WTC11 (cell line): ENCODE measurements around the gene STEAP1B. TPM values are rescaled to one million over a fixed set of nuclear protein-coding genes. Genes with fewer than 3 reads are reported as not detected.

Source experiments
- ATAC-seq: fragments of 200-7000 bp; cut with Tn5 transposase; 2 replicates; pipeline ENCODE4 v1.10.0; 2021; ENCODE audit warnings: mild to moderate bottlenecking, moderate library complexity
- CTCF ChIA-PET: fragments of 300-600 bp; sonication (Branson Sonifier 250); formaldehyde crosslinking; loops from one replicate; lab custom pipeline; 2021; ENCODE audit warnings: antibody characterized with exemption; lab: Charles Lee
- POLR2A ChIA-PET: fragments of 350-600 bp; sonication (Branson Sonifier 250); formaldehyde crosslinking; loops from one replicate; lab custom pipeline; 2021; ENCODE audit warnings: antibody characterized with exemption; lab: Charles Lee
- DNase-seq: peaks from one replicate; pipeline ENCODE4 v3.0.0; 2021; ENCODE audit warnings: low spot score
- H3K27ac Mint-ChIP-seq: 2 replicates; pipeline ENCODE4 v1.8.0; 2021; ENCODE audit warnings: mixed read lengths
- H3K27me3 Mint-ChIP-seq: 2 replicates; pipeline ENCODE4 v1.8.0; 2021; ENCODE audit warnings: low read depth, mild to moderate bottlenecking, moderate library complexity, mixed read lengths
- H3K36me3 Mint-ChIP-seq: 2 replicates; pipeline ENCODE4 v1.8.0; 2021; ENCODE audit warnings: mixed read lengths
- H3K4me1 Mint-ChIP-seq: 2 replicates; pipeline ENCODE4 v1.8.0; 2022; ENCODE audit warnings: mixed read lengths
- H3K4me3 Mint-ChIP-seq: 2 replicates; pipeline ENCODE4 v1.8.0; 2021; ENCODE audit warnings: mild to moderate bottlenecking, moderate library complexity, mixed read lengths
- H3K9me3 Mint-ChIP-seq: 2 replicates; pipeline ENCODE4 v1.8.0; 2021; ENCODE audit warnings: mixed read lengths
- CBFB ChIP-seq: sonication (generic); formaldehyde crosslinking; IDR thresholded peaks from 2 replicates; pipeline ENCODE4 v1.8.1; 2022; ENCODE audit warnings: mild to moderate bottlenecking, low read depth, missing genetic modification reagents
- ETV6 ChIP-seq: sonication (generic); formaldehyde crosslinking; IDR thresholded peaks from 2 replicates; pipeline ENCODE4 v1.8.1; 2022; ENCODE audit warnings: mild to moderate bottlenecking, missing genetic modification reagents
- GRHL2 ChIP-seq: fragments of 250-450 bp; sonication (Bioruptor Pico); IDR thresholded peaks from 2 replicates; pipeline ENCODE4 v1.8.0; 2022; ENCODE audit warnings: mild to moderate bottlenecking, moderate library complexity; ENCODE audit not compliant: insufficient replicate concordance, severe bottlenecking
- RORB ChIP-seq: fragments of 250-450 bp; sonication (Bioruptor Pico); IDR thresholded peaks from 2 replicates; pipeline ENCODE4 v1.9.0; 2021; ENCODE audit warnings: mild to moderate bottlenecking
- SMAD4 ChIP-seq: sonication (generic); formaldehyde crosslinking; IDR thresholded peaks from 2 replicates; pipeline ENCODE4 v1.8.0; 2022; ENCODE audit warnings: mild to moderate bottlenecking, missing genetic modification reagents
- ZNF121 ChIP-seq: sonication (generic); formaldehyde crosslinking; IDR thresholded peaks from 2 replicates; pipeline ENCODE4 v1.8.0; 2023; ENCODE audit warnings: missing genetic modification reagents
- ZNF138 ChIP-seq: sonication (generic); formaldehyde crosslinking; conservative IDR thresholded peaks from 2 replicates; pipeline ENCODE4 v1.8.1; 2022; ENCODE audit warnings: mild to moderate bottlenecking, moderate library complexity, missing genetic modification reagents
- ZNF317 ChIP-seq: sonication (generic); formaldehyde crosslinking; IDR thresholded peaks from 2 replicates; pipeline ENCODE4 v1.8.1; 2023; ENCODE audit warnings: low read depth, mild to moderate bottlenecking, moderate library complexity, missing genetic modification reagents, borderline replicate concordance
- ZNF396 ChIP-seq: fragments of 250-450 bp; sonication (Bioruptor Pico); IDR thresholded peaks from 2 replicates; pipeline ENCODE4 v1.8.0; 2021; ENCODE audit warnings: mild to moderate bottlenecking, moderate library complexity, borderline replicate concordance
- ZNF423 ChIP-seq: fragments of 250-450 bp; sonication (Bioruptor Pico); IDR thresholded peaks from 2 replicates; pipeline ENCODE4 v2.1.2; 2022; ENCODE audit warnings: mild to moderate bottlenecking, moderate library complexity
- total RNA-seq: library from RNA; stranded (reverse); gene quantifications from 3 replicates; pipeline ENCODE4 v1.2.3, GENCODE V29; 2021
- TF ChIP-seq, protein P1 (sequence below): sonication (generic); formaldehyde crosslinking; IDR thresholded peaks from 2 replicates; pipeline ENCODE4 v1.8.0; 2022; ENCODE audit warnings: mild to moderate bottlenecking, missing genetic modification reagents
- TF ChIP-seq, protein P2 (sequence below): fragments of 250-450 bp; sonication (Bioruptor Pico); IDR thresholded peaks from 2 replicates; pipeline ENCODE4 v1.9.0; 2021; ENCODE audit warnings: mild to moderate bottlenecking, borderline replicate concordance
- TF ChIP-seq, protein P3 (sequence below): sonication (generic); formaldehyde crosslinking; IDR thresholded peaks from 2 replicates; pipeline ENCODE4 v1.8.1; 2023; ENCODE audit warnings: mild to moderate bottlenecking, missing genetic modification reagents, moderate library complexity
- TF ChIP-seq, protein P4 (sequence below): sonication (generic); formaldehyde crosslinking; IDR thresholded peaks from 2 replicates; pipeline ENCODE4 v1.8.1; 2023; ENCODE audit warnings: mild to moderate bottlenecking, missing genetic modification reagents, moderate library complexity
- TF ChIP-seq, protein P5 (sequence below): sonication (generic); formaldehyde crosslinking; IDR thresholded peaks from 2 replicates; pipeline ENCODE4 v1.8.1; 2022; ENCODE audit warnings: mild to moderate bottlenecking, moderate library complexity, missing genetic modification reagents
- TF ChIP-seq, protein P6 (sequence below): sonication (generic); formaldehyde crosslinking; IDR thresholded peaks from 2 replicates; pipeline ENCODE4 v1.8.1; 2023; ENCODE audit warnings: mild to moderate bottlenecking, missing genetic modification reagents, borderline replicate concordance
- TF ChIP-seq, protein P7 (sequence below): fragments of 250-450 bp; sonication (Bioruptor Pico); conservative IDR thresholded peaks from 2 replicates; pipeline ENCODE4 v1.9.0; 2021; ENCODE audit warnings: mild to moderate bottlenecking
- TF ChIP-seq, protein P8 (sequence below): sonication (generic); formaldehyde crosslinking; IDR thresholded peaks from 2 replicates; pipeline ENCODE4 v1.8.1; 2022; ENCODE audit warnings: missing genetic modification reagents, borderline replicate concordance

Gene STEAP1B
- total RNA-seq, 1 experiment from 2014 or later = 5.5 TPM

DNA sequence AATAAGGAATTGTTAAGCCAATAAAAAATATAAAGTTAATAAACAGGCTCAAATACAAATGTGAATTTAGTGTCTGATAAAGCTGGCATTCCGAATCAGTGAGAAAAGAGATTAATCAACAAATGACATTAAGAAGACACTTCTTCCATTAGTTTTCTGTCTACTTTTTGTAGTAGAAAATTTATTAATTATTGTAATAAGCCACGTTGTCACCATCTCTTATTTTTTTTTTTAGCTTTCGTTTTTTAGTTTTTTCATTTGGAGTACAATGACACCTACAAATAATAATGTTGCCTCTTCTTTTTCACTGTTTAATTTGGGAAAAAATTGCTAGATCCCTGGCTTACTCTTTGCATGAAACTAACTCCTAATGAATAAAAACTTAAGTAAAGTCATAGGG is 46.8 kb upstream of the STEAP1B start (continued):
- TF ChIP-seq, protein P1, sequence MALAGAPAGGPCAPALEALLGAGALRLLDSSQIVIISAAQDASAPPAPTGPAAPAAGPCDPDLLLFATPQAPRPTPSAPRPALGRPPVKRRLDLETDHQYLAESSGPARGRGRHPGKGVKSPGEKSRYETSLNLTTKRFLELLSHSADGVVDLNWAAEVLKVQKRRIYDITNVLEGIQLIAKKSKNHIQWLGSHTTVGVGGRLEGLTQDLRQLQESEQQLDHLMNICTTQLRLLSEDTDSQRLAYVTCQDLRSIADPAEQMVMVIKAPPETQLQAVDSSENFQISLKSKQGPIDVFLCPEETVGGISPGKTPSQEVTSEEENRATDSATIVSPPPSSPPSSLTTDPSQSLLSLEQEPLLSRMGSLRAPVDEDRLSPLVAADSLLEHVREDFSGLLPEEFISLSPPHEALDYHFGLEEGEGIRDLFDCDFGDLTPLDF (CRISPR knock-in tag) = no peak
- TF ChIP-seq SMAD4 (no peak), ZNF121 (no peak), CBFB (no peak)
- TF ChIP-seq, protein P2, sequence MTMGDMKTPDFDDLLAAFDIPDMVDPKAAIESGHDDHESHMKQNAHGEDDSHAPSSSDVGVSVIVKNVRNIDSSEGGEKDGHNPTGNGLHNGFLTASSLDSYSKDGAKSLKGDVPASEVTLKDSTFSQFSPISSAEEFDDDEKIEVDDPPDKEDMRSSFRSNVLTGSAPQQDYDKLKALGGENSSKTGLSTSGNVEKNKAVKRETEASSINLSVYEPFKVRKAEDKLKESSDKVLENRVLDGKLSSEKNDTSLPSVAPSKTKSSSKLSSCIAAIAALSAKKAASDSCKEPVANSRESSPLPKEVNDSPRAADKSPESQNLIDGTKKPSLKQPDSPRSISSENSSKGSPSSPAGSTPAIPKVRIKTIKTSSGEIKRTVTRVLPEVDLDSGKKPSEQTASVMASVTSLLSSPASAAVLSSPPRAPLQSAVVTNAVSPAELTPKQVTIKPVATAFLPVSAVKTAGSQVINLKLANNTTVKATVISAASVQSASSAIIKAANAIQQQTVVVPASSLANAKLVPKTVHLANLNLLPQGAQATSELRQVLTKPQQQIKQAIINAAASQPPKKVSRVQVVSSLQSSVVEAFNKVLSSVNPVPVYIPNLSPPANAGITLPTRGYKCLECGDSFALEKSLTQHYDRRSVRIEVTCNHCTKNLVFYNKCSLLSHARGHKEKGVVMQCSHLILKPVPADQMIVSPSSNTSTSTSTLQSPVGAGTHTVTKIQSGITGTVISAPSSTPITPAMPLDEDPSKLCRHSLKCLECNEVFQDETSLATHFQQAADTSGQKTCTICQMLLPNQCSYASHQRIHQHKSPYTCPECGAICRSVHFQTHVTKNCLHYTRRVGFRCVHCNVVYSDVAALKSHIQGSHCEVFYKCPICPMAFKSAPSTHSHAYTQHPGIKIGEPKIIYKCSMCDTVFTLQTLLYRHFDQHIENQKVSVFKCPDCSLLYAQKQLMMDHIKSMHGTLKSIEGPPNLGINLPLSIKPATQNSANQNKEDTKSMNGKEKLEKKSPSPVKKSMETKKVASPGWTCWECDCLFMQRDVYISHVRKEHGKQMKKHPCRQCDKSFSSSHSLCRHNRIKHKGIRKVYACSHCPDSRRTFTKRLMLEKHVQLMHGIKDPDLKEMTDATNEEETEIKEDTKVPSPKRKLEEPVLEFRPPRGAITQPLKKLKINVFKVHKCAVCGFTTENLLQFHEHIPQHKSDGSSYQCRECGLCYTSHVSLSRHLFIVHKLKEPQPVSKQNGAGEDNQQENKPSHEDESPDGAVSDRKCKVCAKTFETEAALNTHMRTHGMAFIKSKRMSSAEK (CRISPR knock-in tag) = no peak
- TF ChIP-seq, protein P3, sequence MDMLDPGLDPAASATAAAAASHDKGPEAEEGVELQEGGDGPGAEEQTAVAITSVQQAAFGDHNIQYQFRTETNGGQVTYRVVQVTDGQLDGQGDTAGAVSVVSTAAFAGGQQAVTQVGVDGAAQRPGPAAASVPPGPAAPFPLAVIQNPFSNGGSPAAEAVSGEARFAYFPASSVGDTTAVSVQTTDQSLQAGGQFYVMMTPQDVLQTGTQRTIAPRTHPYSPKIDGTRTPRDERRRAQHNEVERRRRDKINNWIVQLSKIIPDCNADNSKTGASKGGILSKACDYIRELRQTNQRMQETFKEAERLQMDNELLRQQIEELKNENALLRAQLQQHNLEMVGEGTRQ (CRISPR knock-in tag) = no peak
- TF ChIP-seq, protein P4, sequence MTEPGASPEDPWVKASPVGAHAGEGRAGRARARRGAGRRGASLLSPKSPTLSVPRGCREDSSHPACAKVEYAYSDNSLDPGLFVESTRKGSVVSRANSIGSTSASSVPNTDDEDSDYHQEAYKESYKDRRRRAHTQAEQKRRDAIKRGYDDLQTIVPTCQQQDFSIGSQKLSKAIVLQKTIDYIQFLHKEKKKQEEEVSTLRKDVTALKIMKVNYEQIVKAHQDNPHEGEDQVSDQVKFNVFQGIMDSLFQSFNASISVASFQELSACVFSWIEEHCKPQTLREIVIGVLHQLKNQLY (CRISPR knock-in tag) = no peak
- TF ChIP-seq, protein P5, sequence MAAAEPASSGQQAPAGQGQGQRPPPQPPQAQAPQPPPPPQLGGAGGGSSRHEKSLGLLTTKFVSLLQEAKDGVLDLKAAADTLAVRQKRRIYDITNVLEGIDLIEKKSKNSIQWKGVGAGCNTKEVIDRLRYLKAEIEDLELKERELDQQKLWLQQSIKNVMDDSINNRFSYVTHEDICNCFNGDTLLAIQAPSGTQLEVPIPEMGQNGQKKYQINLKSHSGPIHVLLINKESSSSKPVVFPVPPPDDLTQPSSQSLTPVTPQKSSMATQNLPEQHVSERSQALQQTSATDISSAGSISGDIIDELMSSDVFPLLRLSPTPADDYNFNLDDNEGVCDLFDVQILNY (CRISPR knock-in tag) = no peak

DNA sequence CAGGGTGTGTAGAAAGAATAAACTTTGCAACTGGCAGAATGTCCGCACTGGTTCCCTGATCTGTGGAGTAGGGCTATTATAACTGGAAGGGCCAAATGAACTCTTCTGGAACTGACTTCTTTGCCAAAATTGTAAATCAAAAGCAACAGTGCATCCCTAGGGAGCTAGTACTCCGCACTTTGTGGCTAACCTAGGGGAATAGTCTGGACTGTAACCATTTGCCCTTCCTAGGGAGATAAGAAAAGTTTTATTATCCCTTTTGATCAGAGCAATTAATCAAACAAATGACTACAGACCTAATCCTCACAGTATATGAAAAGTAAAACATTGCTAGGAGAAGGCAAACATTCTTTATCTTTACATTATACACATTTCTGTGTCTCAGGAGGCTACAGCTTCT is 45.5 kb upstream of the STEAP1B start:
- TF ChIP-seq, protein P6, sequence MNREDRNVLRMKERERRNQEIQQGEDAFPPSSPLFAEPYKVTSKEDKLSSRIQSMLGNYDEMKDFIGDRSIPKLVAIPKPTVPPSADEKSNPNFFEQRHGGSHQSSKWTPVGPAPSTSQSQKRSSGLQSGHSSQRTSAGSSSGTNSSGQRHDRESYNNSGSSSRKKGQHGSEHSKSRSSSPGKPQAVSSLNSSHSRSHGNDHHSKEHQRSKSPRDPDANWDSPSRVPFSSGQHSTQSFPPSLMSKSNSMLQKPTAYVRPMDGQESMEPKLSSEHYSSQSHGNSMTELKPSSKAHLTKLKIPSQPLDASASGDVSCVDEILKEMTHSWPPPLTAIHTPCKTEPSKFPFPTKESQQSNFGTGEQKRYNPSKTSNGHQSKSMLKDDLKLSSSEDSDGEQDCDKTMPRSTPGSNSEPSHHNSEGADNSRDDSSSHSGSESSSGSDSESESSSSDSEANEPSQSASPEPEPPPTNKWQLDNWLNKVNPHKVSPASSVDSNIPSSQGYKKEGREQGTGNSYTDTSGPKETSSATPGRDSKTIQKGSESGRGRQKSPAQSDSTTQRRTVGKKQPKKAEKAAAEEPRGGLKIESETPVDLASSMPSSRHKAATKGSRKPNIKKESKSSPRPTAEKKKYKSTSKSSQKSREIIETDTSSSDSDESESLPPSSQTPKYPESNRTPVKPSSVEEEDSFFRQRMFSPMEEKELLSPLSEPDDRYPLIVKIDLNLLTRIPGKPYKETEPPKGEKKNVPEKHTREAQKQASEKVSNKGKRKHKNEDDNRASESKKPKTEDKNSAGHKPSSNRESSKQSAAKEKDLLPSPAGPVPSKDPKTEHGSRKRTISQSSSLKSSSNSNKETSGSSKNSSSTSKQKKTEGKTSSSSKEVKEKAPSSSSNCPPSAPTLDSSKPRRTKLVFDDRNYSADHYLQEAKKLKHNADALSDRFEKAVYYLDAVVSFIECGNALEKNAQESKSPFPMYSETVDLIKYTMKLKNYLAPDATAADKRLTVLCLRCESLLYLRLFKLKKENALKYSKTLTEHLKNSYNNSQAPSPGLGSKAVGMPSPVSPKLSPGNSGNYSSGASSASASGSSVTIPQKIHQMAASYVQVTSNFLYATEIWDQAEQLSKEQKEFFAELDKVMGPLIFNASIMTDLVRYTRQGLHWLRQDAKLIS (CRISPR knock-in tag) = no peak
- no peak for TF ChIP-seq RORB (CRISPR knock-in tag)
- TF ChIP-seq, protein P7, sequence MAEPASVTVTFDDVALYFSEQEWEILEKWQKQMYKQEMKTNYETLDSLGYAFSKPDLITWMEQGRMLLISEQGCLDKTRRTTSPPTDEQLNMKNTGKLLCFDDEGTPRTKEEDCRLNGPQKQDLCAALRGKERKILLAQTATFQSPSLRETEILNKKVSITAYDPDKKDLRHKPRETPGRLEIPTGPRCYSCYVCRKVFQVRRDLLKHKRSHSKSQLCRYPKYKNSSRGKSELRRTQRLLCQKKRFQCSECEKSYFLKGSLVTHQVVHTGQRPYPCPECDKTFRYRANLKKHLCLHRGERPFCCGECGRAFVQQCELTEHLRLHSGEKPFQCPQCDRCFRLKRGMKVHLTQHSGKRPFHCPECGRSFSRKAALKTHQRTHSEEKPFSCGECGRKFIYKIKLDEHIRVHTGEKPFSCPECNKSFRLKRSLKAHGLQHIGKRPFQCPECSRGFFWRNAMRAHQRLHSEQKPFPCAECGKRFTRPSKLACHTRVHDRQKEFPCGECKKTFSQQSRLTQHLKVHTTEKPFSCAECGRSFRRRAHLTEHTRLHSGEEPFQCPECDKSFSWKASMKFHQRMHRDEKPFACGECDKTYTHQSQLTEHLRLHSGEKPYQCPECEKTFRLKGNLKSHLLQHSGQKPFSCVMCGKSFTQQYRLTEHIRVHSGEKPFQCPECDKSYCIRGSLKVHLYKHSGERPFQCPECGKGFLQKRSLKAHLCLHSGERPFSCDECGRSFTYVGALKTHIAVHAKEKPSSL (CRISPR knock-in tag) = no peak
- TF ChIP-seq, protein P8, sequence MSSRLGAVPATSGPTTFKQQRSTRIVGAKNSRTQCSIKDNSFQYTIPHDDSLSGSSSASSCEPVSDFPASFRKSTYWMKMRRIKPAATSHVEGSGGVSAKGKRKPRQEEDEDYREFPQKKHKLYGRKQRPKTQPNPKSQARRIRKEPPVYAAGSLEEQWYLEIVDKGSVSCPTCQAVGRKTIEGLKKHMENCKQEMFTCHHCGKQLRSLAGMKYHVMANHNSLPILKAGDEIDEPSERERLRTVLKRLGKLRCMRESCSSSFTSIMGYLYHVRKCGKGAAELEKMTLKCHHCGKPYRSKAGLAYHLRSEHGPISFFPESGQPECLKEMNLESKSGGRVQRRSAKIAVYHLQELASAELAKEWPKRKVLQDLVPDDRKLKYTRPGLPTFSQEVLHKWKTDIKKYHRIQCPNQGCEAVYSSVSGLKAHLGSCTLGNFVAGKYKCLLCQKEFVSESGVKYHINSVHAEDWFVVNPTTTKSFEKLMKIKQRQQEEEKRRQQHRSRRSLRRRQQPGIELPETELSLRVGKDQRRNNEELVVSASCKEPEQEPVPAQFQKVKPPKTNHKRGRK (CRISPR knock-in tag) = no peak
- TF ChIP-seq ZNF138 (CRISPR knock-in tag) = no peak
- TF ChIP-seq ETV6 (CRISPR knock-in tag) = no peak
- TF ChIP-seq ZNF423 = no peak
- TF ChIP-seq GRHL2 (CRISPR knock-in tag) = no peak
- TF ChIP-seq ZNF317 (CRISPR knock-in tag) = no peak
- TF ChIP-seq ZNF396 (CRISPR knock-in tag) = no peak
- CTCF ChIA-PET = no interaction called here
- no peaks in the 10 kb centered on the region for H3K36me3 Mint-ChIP-seq

More for the DNA sequence above, 45.5 kb upstream of the STEAP1B start:
- H3K27me3 Mint-ChIP-seq = no peaks in the 10 kb centered on the region
- no peak overlapping the region for H3K4me3 Mint-ChIP-seq
- POLR2A ChIA-PET = no interaction called here
- peaks cover 16% of the 10 kb centered on the region for H3K4me1 Mint-ChIP-seq
- H3K27ac Mint-ChIP-seq = no peak overlapping the region
- H3K9me3 Mint-ChIP-seq = no peaks in the 10 kb centered on the region
- no peak for ATAC-seq
- no peak for DNase-seq
